ENCODE data around the gene FAM163B.

Gene FAM163B

DNA sequence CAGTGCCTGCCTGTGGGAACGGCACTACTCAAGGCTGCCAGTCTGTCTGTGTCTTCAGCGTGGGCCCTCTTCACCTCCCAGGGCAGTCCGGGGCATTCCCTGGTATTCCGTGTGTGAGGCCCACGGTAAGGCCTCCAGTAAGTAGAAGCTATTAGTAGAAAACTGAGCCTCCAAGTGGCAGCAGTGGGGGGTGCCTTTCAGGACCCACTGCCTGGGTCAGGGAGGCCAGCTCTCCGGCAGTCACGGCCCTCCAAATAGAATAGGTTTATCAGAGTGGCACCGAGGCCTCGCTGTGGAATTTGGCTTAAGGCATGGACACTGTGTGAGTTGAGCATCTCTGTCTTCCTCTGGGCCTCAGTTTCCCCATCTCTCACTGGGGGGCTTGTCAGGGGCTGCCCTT, 51.6 kb downstream of the FAM163B start:
- H3K36me3 ChIP-seq (ENCODE audit: control insufficient read depth in 2 of 2, insufficient read depth in 1 of 2, low read length in 2 of 2) = no peaks in the 10 kb centered on the region
- peaks cover 4% of the 10 kb centered on the region for H3K4me1 ChIP-seq (ENCODE audit: control insufficient read depth, insufficient read depth, low read length)
- ChIA-PET POLR2A (interaction anchor here (0.6 kb wide), 1 partner anchor 67 kb away, joined by 3 read pairs; no protein-coding TSS in a partner anchor), CTCF (no interaction called here)
- H3K4me3 ChIP-seq (ENCODE audit: low read depth, low read length) = no peak overlapping the region
- no peak overlapping the region for H3K27ac ChIP-seq (ENCODE audit: extremely low read depth, low read depth, low read length)
- TF ChIP-seq ZNF658 (tag by site-specific recombination; IDR thresholded peaks at IDR 0.05) (no peak), RBAK (tag by site-specific recombination; IDR thresholded peaks at IDR 0.05) (no peak), ZNF140 (tag by site-specific recombination; IDR thresholded peaks at IDR 0.05) (no peak), GLIS1 (tag by site-specific recombination; IDR thresholded peaks at IDR 0.05) (peak; percentile 26; the same call in 1 of the 2 replicates), ZNF830 (tag by site-specific recombination; IDR thresholded peaks at IDR 0.05; ENCODE audit: low read depth) (no peak)
- TF ChIP-seq, protein P1, sequence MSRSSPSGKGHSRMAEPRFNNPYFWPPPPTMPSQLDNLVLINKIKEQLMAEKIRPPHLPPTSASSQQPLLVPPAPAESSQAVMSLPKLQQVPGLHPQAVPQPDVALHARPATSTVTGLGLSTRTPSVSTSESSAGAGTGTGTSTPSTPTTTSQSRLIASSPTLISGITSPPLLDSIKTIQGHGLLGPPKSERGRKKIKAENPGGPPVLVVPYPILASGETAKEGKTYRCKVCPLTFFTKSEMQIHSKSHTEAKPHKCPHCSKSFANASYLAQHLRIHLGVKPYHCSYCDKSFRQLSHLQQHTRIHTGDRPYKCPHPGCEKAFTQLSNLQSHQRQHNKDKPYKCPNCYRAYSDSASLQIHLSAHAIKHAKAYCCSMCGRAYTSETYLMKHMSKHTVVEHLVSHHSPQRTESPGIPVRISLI (tag by site-specific recombination; IDR thresholded peaks at IDR 0.05) = no peak
- no peaks in the 10 kb centered on the region for H3K9me3 ChIP-seq (ENCODE audit: control insufficient read depth, insufficient read depth, low read depth, low read length)

DNA sequence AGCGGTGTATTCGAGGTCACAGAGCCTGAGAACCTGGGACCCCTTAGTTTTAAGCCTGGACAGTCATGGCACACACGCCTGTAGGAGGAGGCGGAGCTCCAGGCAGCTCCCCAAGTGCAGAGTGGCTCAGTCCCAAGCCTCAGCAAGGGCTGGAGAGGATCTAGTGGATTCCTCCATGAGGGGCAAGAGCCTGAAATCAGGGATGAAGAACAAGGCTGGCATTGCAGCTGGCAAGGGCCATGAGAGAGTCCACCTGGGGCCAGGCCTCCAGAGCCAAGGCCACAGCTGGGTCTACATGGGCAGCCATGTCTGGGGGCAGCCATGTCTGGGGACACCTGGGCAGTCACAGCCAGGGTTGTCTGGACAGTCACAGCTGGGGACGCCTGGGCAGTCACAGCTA, 52.8 kb downstream of the FAM163B start:
- H3K4me3 ChIP-seq (ENCODE audit: low read depth, low read length) = no peak overlapping the region
- no peaks in the 10 kb centered on the region for H3K36me3 ChIP-seq (ENCODE audit: control insufficient read depth in 2 of 2, insufficient read depth in 1 of 2, low read length in 2 of 2)
- H3K9me3 ChIP-seq (ENCODE audit: control insufficient read depth, insufficient read depth, low read depth, low read length) = no peaks in the 10 kb centered on the region
- TF ChIP-seq ZIC2 (tag by site-specific recombination; IDR thresholded peaks at IDR 0.05) = peak; percentile 29; the same call in 1 of the 2 replicates
- no peak for TF ChIP-seq ZNF48 (tag by site-specific recombination; IDR thresholded peaks at IDR 0.05)
- H3K27ac ChIP-seq (ENCODE audit: extremely low read depth, low read depth, low read length) = no peak overlapping the region
- CTCF ChIA-PET = interaction anchor here (0.6 to 0.7 kb wide), 2 partner anchors 40 to 224 kb away, joined by 3 to 4 read pairs; no protein-coding TSS in a partner anchor
- POLR2A ChIA-PET = no interaction called here
- peaks cover 4% of the 10 kb centered on the region for H3K4me1 ChIP-seq (ENCODE audit: control insufficient read depth, insufficient read depth, low read length)

DNA sequence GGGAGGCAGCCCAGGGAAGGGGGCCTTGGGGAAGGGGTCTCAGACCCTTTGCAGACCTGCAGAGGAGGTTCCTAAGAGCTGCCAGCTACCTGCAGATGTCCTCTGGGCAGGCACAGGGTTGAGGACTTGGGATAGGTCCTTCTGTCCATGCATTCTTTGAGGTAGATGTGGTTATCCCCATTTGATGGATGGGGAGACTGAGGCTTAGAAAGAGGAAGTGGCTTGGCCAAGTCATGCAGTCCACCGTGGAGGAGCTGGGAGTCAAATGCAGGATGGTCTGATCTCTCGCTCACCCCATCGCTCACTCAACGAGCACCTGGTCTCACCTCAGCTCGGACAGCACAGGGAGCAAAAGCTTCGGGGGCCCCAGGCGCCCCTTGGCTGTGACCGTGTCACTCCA, 54.5 kb downstream of the FAM163B start:
- TF ChIP-seq ZNF350 (tag by site-specific recombination; IDR thresholded peaks at IDR 0.05) (no peak), ZNF514 (tag by site-specific recombination; IDR thresholded peaks at IDR 0.05) (no peak), ZFP37 (tag by site-specific recombination; IDR thresholded peaks at IDR 0.05) (no peak), ZNF830 (tag by site-specific recombination; IDR thresholded peaks at IDR 0.05; ENCODE audit: low read depth) (no peak), ZBTB20 (tag by site-specific recombination; IDR thresholded peaks at IDR 0.05) (no peak), ZNF37A (tag by site-specific recombination; IDR thresholded peaks at IDR 0.05) (no peak)
- TF ChIP-seq, protein P2, sequence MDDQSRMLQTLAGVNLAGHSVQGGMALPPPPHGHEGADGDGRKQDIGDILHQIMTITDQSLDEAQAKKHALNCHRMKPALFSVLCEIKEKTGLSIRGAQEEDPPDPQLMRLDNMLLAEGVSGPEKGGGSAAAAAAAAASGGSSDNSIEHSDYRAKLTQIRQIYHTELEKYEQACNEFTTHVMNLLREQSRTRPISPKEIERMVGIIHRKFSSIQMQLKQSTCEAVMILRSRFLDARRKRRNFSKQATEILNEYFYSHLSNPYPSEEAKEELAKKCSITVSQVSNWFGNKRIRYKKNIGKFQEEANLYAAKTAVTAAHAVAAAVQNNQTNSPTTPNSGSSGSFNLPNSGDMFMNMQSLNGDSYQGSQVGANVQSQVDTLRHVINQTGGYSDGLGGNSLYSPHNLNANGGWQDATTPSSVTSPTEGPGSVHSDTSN (CRISPR knock-in tag; IDR thresholded peaks at IDR 0.05) = no peak
- TF ChIP-seq, protein P1 (tag by site-specific recombination; IDR thresholded peaks at IDR 0.05) = no peak
- H3K4me3 ChIP-seq (ENCODE audit: low read depth, low read length) = no peak overlapping the region
- POLR2A ChIA-PET = no interaction called here
- no peak overlapping the region for H3K27ac ChIP-seq (ENCODE audit: extremely low read depth, low read depth, low read length)
- no peaks in the 10 kb centered on the region for H3K36me3 ChIP-seq (ENCODE audit: control insufficient read depth in 2 of 2, insufficient read depth in 1 of 2, low read length in 2 of 2)
- H3K9me3 ChIP-seq (ENCODE audit: control insufficient read depth, insufficient read depth, low read depth, low read length) = no peaks in the 10 kb centered on the region
- H3K4me1 ChIP-seq (ENCODE audit: control insufficient read depth, insufficient read depth, low read length) = peaks cover 4% of the 10 kb centered on the region
- CTCF ChIA-PET = interaction anchor here (0.7 to 1.0 kb wide), 2 partner anchors 10 to 106 kb away, joined by 3 read pairs; no protein-coding TSS in a partner anchor

DNA sequence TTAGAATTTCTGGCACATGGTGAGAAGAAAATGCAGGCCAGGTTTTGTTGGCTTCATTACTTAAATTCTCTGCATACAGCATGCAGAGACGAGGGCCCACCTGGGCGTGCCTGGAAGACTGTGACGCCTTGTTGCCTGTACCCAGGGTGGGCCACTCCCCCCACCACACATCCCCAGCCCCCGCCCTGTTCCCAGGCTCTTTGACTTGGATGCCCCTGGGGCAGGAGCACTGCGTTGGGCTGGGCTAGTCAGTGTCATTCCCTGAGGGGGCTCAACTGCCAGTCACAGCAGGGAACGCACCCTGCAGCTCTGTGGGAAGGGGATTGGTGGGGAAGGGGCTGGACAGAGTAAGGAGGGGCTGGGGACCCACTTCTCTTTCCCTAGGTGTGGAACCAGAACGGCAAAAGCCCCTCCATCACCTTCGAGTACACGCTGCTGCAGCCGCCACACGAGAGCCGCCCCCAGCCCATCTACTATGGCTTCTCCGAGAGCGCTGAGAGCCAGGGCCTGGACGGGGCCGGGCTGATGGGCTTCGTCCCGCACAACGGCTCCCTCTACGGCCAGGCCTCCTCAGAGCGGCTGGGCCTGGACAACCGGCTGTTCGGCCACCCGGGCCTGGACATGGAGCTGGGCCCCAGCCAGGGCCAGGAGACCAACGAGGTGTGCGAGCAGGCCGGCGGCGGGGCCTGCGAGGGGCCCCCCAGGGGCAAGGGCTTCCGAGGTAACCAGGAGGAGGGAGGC, 55.0 kb downstream of the FAM163B start:
- POLR2A ChIA-PET = no interaction called here
- Histone ChIP-seq H3K4me3 (ENCODE audit: low read depth, low read length) (no peak overlapping the region), H3K9me3 (ENCODE audit: control insufficient read depth, insufficient read depth, low read depth, low read length) (no peaks in the 10 kb centered on the region), H3K27ac (ENCODE audit: extremely low read depth, low read depth, low read length) (no peak overlapping the region), H3K36me3 (ENCODE audit: control insufficient read depth in 2 of 2, insufficient read depth in 1 of 2, low read length in 2 of 2) (no peaks in the 10 kb centered on the region), H3K4me1 (ENCODE audit: control insufficient read depth, insufficient read depth, low read length) (peaks cover 4% of the 10 kb centered on the region)
- CTCF ChIA-PET = interaction anchor here (0.7 kb wide), 1 partner anchor 107 kb away, joined by 3 read pairs; no protein-coding TSS in a partner anchor
- TF ChIP-seq ZNF114 (tag by site-specific recombination; IDR thresholded peaks at IDR 0.05) = no peak
- TF ChIP-seq, protein P3, sequence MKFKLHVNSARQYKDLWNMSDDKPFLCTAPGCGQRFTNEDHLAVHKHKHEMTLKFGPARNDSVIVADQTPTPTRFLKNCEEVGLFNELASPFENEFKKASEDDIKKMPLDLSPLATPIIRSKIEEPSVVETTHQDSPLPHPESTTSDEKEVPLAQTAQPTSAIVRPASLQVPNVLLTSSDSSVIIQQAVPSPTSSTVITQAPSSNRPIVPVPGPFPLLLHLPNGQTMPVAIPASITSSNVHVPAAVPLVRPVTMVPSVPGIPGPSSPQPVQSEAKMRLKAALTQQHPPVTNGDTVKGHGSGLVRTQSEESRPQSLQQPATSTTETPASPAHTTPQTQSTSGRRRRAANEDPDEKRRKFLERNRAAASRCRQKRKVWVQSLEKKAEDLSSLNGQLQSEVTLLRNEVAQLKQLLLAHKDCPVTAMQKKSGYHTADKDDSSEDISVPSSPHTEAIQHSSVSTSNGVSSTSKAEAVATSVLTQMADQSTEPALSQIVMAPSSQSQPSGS (tag by site-specific recombination; IDR thresholded peaks at IDR 0.05; ENCODE audit: low read depth) = no peak
- TF ChIP-seq, protein P4, sequence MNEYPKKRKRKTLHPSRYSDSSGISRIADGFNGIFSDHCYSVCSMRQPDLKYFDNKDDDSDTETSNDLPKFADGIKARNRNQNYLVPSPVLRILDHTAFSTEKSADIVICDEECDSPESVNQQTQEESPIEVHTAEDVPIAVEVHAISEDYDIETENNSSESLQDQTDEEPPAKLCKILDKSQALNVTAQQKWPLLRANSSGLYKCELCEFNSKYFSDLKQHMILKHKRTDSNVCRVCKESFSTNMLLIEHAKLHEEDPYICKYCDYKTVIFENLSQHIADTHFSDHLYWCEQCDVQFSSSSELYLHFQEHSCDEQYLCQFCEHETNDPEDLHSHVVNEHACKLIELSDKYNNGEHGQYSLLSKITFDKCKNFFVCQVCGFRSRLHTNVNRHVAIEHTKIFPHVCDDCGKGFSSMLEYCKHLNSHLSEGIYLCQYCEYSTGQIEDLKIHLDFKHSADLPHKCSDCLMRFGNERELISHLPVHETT (tag by site-specific recombination; IDR thresholded peaks at IDR 0.05) = no peak
- no peak for TF ChIP-seq ZBTB7A (tag by site-specific recombination; IDR thresholded peaks at IDR 0.05; ENCODE audit: low read depth)
- no peak for TF ChIP-seq GLIS2 (tag by site-specific recombination; IDR thresholded peaks at IDR 0.05)
- no peak for TF ChIP-seq ZNF624 (tag by site-specific recombination; IDR thresholded peaks at IDR 0.05)
- no peak for TF ChIP-seq ZFP41 (tag by site-specific recombination; IDR thresholded peaks at IDR 0.05; ENCODE audit: borderline replicate concordance)
